Prostate gland (tissue), 2 donors: ENCODE data around the gene OGA. TPM values are rescaled to one million over a fixed set of nuclear protein-coding genes. Genes with fewer than 3 reads are reported as not detected.

Experiments
- DNase-seq: peaks from one replicate; pipeline ENCODE4 v3.0.0-alpha.2; 2019; ENCODE audit warnings: low spot score
- H3K27ac ChIP-seq, 2 donors: fragments of 200-600 bp; sonication (generic); 2 replicates each; pipeline ENCODE4 v1.5.1; 2017 to 2019
- H3K27me3 ChIP-seq: fragments of 200-600 bp; sonication (generic); replicated peaks from 2 replicates; pipeline ENCODE4 v1.5.1; 2019; ENCODE audit not compliant: insufficient read depth
- H3K36me3 ChIP-seq, 2 donors: fragments of 200-600 bp; sonication (generic); 1 replicate in 1 of 2; 2 replicates in 1 of 2; pipeline versions ENCODE4 v1.5.1 to v1.8.1; 2017 to 2019
- H3K4me1 ChIP-seq: fragments of 200-600 bp; sonication (generic); replicated peaks from 2 replicates; pipeline ENCODE4 v1.5.1; 2019
- H3K4me3 ChIP-seq, 2 donors: fragments of 200-600 bp; sonication (generic); 2 replicates each; pipeline ENCODE4 v1.5.1; 2017 to 2019
- H3K9me3 ChIP-seq: fragments of 200-600 bp; sonication (generic); 2 replicates; pipeline ENCODE4 v1.5.1; 2017
- CTCF ChIP-seq, 4 experiments: fragments of 200-600 bp in 2 of 4; fragments of 450-650 bp in 2 of 4; sonication (generic) in 2 of 4; IDR thresholded peaks; 1 replicate in 3 of 4; 2 replicates in 1 of 4; pipeline ENCODE4 v1.5.1; 2016 to 2019; ENCODE audit warnings: antibody characterized with exemption in 4 of 4, mild to moderate bottlenecking in 2 of 4, moderate library complexity in 2 of 4
- POLR2A ChIP-seq: fragments of 450-650 bp; IDR thresholded peaks from one replicate; pipeline ENCODE4 v1.6.1; 2016; ENCODE audit warnings: antibody characterized with exemption, mild to moderate bottlenecking
- POLR2AphosphoS5 ChIP-seq: sonication (generic); formaldehyde crosslinking; IDR thresholded peaks from one replicate; pipeline ENCODE4 v1.6.1; 2017; ENCODE audit warnings: antibody characterized with exemption
- WGBS: methylation state at CpG from one replicate; pipeline ENCODE4 v1.1.5; 2018; 5-methylcytosine and 5-hydroxymethylcytosine counted together
- intact Hi-C: fragments of 100-400 bp; cut with DNase I; formaldehyde crosslinking; loops from one replicate; pipeline ENCODE4 v1.14.2; 2022
- total RNA-seq, 2 donors: library from RNA; depleted of rRNA; stranded (reverse); fragments of >200 nt; gene quantifications; one replicate each; pipeline ENCODE4 v1.1.0, GENCODE V29; 2016

Gene OGA
- total RNA-seq, 2 donors from 2014 or later = 82.5 to 143 TPM

GRCh38 chr10:101779544-101780186 lies 38.6 kb downstream of the OGA start:
- intact Hi-C loops = loop anchor here (5.0 kb wide), 3 partner anchors 38 to 567 kb away; partner anchors contain the start of gene OGA
- 4% methylated on average over 24 of the region's 51 CpGs for WGBS
- H3K4me3 ChIP-seq = peak overlapping the region; percentile 10 to 25
- peaks cover 3% of the 10 kb centered on the region for H3K27me3 ChIP-seq
- TF ChIP-seq CTCF (IDR thresholded peaks at IDR 0.05) (peak; percentile 52 to 83 (median 72)), POLR2AphosphoS5 (no peak), POLR2A (no peak)
- peak; percentile 74 for DNase-seq
- no peaks in the 10 kb centered on the region for H3K36me3 ChIP-seq
- no peaks in the 10 kb centered on the region for H3K9me3 ChIP-seq
- H3K4me1 ChIP-seq = peaks cover 8% of the 10 kb centered on the region
- H3K27ac ChIP-seq = no peak overlapping the region

GRCh38 chr10:101778781-101779543 lies 39.3 kb downstream of the OGA start:
- no peak overlapping the region for H3K27ac ChIP-seq
- TF ChIP-seq POLR2A (no peak), POLR2AphosphoS5 (no peak), CTCF (IDR thresholded peaks at IDR 0.05) (no peak)
- no peaks in the 10 kb centered on the region for H3K9me3 ChIP-seq
- no peak for DNase-seq
- intact Hi-C loops = no loop called here
- peaks cover 3% of the 10 kb centered on the region for H3K27me3 ChIP-seq
- H3K36me3 ChIP-seq = no peaks in the 10 kb centered on the region
- 13% methylated on average over 58 of the region's 58 CpGs for whole genome bisulfite sequencing
- H3K4me1 ChIP-seq = peaks cover 8% of the 10 kb centered on the region
- H3K4me3 ChIP-seq = peak overlapping the region; percentile 10 to 25

- Histone ChIP-seq H3K27ac (no peak overlapping the region), H3K4me3 (no peak overlapping the region), H3K4me1 (peaks cover 8% of the 10 kb centered on the region), H3K9me3 (no peaks in the 10 kb centered on the region), H3K36me3 (no peaks in the 10 kb centered on the region), H3K27me3 (peaks cover 3% of the 10 kb centered on the region)
- intact Hi-C loops = no loop called here
- TF ChIP-seq CTCF (IDR thresholded peaks at IDR 0.05) = no peak
- TF ChIP-seq POLR2AphosphoS5 = no peak
- no peak for TF ChIP-seq POLR2A
- 67% methylated on average over 12 of the region's 12 CpGs for WGBS
- no peak for DNase-seq
These were observed 40.0 kb downstream of the OGA start for GRCh38 chr10:101778151-101778780.

GRCh38 chr10:101777619-101778145 lies 40.6 kb downstream of the OGA start:
- Histone ChIP-seq H3K27me3 (peaks cover 5% of the 10 kb centered on the region), H3K27ac (no peak overlapping the region), H3K9me3 (no peaks in the 10 kb centered on the region), H3K4me3 (no peak overlapping the region), H3K36me3 (no peaks in the 10 kb centered on the region), H3K4me1 (peaks cover 8% of the 10 kb centered on the region)
- DNase-seq = no peak
- no peak for TF ChIP-seq CTCF (IDR thresholded peaks at IDR 0.05)
- no peak for TF ChIP-seq POLR2AphosphoS5
- no peak for TF ChIP-seq POLR2A
- 92% methylated on average over 3 of the region's 3 CpGs for WGBS
- intact Hi-C loops = no loop called here
